ENCODE results near the gene ARG2.

DNA sequence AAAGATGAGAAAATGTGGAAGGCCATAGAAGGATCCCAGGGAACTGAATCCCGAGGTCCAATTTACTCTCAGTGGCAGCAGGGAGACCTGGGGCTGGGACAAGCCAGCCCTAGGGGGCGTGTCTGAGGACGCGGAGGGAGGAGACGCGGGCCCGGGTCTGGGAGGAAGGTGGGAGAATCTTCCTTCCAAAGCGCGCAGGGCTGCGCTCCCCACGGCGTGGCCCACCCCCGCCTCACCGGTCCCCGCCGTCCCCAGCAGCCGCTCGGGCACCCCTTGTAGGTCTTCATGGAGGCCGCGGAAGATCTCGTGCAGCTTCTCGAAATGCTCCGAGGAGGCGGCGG is 54.4 kb downstream of the ARG2 start:
- TF ChIP-seq POLR2A (IDR thresholded peaks at IDR 0.05): peak; percentile 33
- TF ChIP-seq, protein P1, sequence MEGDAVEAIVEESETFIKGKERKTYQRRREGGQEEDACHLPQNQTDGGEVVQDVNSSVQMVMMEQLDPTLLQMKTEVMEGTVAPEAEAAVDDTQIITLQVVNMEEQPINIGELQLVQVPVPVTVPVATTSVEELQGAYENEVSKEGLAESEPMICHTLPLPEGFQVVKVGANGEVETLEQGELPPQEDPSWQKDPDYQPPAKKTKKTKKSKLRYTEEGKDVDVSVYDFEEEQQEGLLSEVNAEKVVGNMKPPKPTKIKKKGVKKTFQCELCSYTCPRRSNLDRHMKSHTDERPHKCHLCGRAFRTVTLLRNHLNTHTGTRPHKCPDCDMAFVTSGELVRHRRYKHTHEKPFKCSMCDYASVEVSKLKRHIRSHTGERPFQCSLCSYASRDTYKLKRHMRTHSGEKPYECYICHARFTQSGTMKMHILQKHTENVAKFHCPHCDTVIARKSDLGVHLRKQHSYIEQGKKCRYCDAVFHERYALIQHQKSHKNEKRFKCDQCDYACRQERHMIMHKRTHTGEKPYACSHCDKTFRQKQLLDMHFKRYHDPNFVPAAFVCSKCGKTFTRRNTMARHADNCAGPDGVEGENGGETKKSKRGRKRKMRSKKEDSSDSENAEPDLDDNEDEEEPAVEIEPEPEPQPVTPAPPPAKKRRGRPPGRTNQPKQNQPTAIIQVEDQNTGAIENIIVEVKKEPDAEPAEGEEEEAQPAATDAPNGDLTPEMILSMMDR (IDR thresholded peaks at IDR 0.05): peak in 3 of 4 experiments; percentile 10 to 40 (median 33)
- TF ChIP-seq POLR2AphosphoS5 (IDR thresholded peaks at IDR 0.05): peak; percentile 54
